Testis (tissue), 3 donors: Measurements from ENCODE around the gene BEND7. TPM values are rescaled to one million over a fixed set of nuclear protein-coding genes. Genes with fewer than 3 reads are reported as not detected.

Experiments used
- DNase-seq: peaks from one replicate; pipeline ENCODE4 v3.0.0-alpha.2; 2019
- H3K27ac ChIP-seq, 2 donors: fragments of 200-600 bp; sonication (generic); one replicate each; pipeline ENCODE4 v1.5.1; 2019
- H3K27me3 ChIP-seq: fragments of 200-600 bp; sonication (generic); one replicate; pipeline ENCODE4 v1.5.1; 2019
- H3K36me3 ChIP-seq: fragments of 200-600 bp; sonication (generic); one replicate; pipeline ENCODE4 v1.5.1; 2017; ENCODE audit warnings: low read depth; ENCODE audit errors: missing control alignments
- H3K4me1 ChIP-seq: fragments of 200-600 bp; sonication (generic); one replicate; pipeline ENCODE4 v1.5.1; 2019
- H3K4me3 ChIP-seq, 2 donors: fragments of 200-600 bp; sonication (generic); one replicate each; pipeline ENCODE4 v1.5.1; 2017 to 2019
- H3K9me3 ChIP-seq: fragments of 200-600 bp; sonication (generic); one replicate; pipeline ENCODE4 v1.5.1; 2017
- POLR2A ChIP-seq: fragments of 450-650 bp; IDR thresholded peaks from one replicate; pipeline ENCODE4 v1.6.1; 2017; ENCODE audit warnings: antibody characterized with exemption, mild to moderate bottlenecking, moderate library complexity
- WGBS, 2 donors: methylation state at CpG; one replicate each; pipeline ENCODE4 v1.1.5; 2018; 5-methylcytosine and 5-hydroxymethylcytosine counted together
- intact Hi-C: fragments of 100-400 bp; cut with DNase I; formaldehyde crosslinking; loops from one replicate; pipeline ENCODE4 v1.15.1; 2023; ENCODE audit warnings: low total_unique reads
- polyA plus RNA-seq: library from polyadenylated mRNA; stranded (reverse); fragments of 350-450 nt; fragmentation: Illumina TruSeq; extraction: RNeasy Lipid Tissue Mini Kit (QIAGEN cat#74804); gene quantifications from one replicate; pipeline ENCODE4 v1.2.3, GENCODE V29; 2014; ENCODE audit warnings: low read depth, low replicate concordance; ENCODE audit not compliant: insufficient read depth
- total RNA-seq, 2 donors: library from RNA; depleted of rRNA; stranded (reverse); fragments of >200 nt; gene quantifications; one replicate each; pipeline ENCODE4 v1.2.3, GENCODE V29; 2016
- TF ChIP-seq, protein P1 (sequence below), 3 experiments: fragments of 450-650 bp in 2 of 3; fragments of 200-600 bp in 1 of 3; sonication (generic) in 1 of 3; IDR thresholded peaks; one replicate each; pipeline ENCODE4 v1.5.1; 2016 to 2019; ENCODE audit warnings: antibody characterized with exemption in 3 of 3, mild to moderate bottlenecking in 2 of 3, moderate library complexity in 1 of 3

Gene BEND7
- total and polyA plus RNA-seq, 3 donors from 2014 or later, result 31.2 to 57.2 (median 55.2) TPM

DNA sequence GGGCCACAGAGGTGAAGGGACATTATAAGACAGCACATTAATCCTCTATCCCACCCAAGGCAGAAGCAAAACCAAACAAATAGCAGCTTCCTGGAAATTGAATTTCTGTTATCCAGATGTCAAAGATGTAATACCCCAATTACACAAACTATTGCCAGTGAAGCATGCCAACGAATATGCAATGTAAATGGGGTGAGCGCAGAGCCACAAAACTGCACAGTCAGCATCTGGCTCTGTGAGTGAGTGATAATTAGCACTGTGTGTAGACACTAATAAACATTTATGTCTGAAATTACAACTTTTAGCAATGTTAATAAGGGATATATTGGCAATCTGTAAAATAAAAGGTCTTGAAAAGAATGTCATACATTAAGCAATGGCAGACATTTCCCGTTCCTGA, 3.2 kb downstream of the BEND7 start:
- Histone ChIP-seq H3K36me3 (no peaks in the 10 kb centered on the region), H3K9me3 (no peaks in the 10 kb centered on the region), H3K27me3 (no peaks in the 10 kb centered on the region), H3K27ac (no peak overlapping the region), H3K4me3 (no peak overlapping the region), H3K4me1 (peaks cover 2% of the 10 kb centered on the region)
- WGBS, 2 donors, result 92 to 94% methylated on average over 3 of the region's 3 CpGs
- intact Hi-C loops, result no loop called here
- no peak for DNase-seq
- no peak for TF ChIP-seq POLR2A
- TF ChIP-seq, protein P1, sequence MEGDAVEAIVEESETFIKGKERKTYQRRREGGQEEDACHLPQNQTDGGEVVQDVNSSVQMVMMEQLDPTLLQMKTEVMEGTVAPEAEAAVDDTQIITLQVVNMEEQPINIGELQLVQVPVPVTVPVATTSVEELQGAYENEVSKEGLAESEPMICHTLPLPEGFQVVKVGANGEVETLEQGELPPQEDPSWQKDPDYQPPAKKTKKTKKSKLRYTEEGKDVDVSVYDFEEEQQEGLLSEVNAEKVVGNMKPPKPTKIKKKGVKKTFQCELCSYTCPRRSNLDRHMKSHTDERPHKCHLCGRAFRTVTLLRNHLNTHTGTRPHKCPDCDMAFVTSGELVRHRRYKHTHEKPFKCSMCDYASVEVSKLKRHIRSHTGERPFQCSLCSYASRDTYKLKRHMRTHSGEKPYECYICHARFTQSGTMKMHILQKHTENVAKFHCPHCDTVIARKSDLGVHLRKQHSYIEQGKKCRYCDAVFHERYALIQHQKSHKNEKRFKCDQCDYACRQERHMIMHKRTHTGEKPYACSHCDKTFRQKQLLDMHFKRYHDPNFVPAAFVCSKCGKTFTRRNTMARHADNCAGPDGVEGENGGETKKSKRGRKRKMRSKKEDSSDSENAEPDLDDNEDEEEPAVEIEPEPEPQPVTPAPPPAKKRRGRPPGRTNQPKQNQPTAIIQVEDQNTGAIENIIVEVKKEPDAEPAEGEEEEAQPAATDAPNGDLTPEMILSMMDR (IDR thresholded peaks at IDR 0.05), result no peak

DNA sequence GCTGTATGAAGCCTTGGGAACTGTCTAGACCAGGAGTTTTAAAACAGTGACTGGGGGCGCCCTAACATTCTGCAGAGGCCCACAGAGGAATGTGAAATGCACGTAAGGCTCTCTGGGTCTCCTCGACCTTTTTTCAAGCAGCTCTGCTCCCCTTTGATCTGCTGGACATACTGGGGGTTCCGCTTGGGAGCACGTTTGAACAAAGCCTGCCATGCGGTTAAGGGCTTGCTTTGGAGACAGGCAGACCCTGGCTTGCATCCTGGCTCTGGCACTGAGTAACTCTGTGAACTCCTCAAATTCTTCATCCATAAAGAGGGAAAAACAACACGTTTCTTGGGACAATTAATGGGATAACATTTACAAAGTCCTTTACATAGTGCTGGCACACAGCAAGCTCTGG, 7.8 kb downstream of the BEND7 start:
- H3K9me3 ChIP-seq, result no peaks in the 10 kb centered on the region
- intact Hi-C loops, result no loop called here
- no peaks in the 10 kb centered on the region for H3K27me3 ChIP-seq
- no peaks in the 10 kb centered on the region for H3K36me3 ChIP-seq
- no peak overlapping the region for H3K4me3 ChIP-seq
- no peak for DNase-seq
- no peak overlapping the region for H3K27ac ChIP-seq
- TF ChIP-seq, protein P1 (IDR thresholded peaks at IDR 0.05), result no peak
- TF ChIP-seq POLR2A, result no peak
- no peaks in the 10 kb centered on the region for H3K4me1 ChIP-seq
- WGBS, 2 donors, result 76 to 80% methylated on average over 7 of the region's 7 CpGs

- no peak for DNase-seq
- Histone ChIP-seq H3K4me3 (no peak overlapping the region), H3K4me1 (no peaks in the 10 kb centered on the region), H3K27ac (no peak overlapping the region), H3K9me3 (no peaks in the 10 kb centered on the region), H3K27me3 (no peaks in the 10 kb centered on the region), H3K36me3 (no peaks in the 10 kb centered on the region)
- 91 to 92% methylated on average over 4 to 8 of the region's 8 CpGs for WGBS, 2 donors
- TF ChIP-seq POLR2A, result no peak
- TF ChIP-seq, protein P1 (IDR thresholded peaks at IDR 0.05), result no peak
- intact Hi-C loops, result no loop called here
Measured at GRCh38 chr10:13520194-13520593, 8.6 kb downstream of the BEND7 start.

- DNase-seq, result no peak
- WGBS, 2 donors, result 69 to 75% methylated on average over 8 of the region's 8 CpGs
- intact Hi-C loops, result no loop called here
- Histone ChIP-seq H3K27ac (no peak overlapping the region), H3K9me3 (no peaks in the 10 kb centered on the region), H3K4me3 (no peak overlapping the region), H3K27me3 (no peaks in the 10 kb centered on the region), H3K36me3 (no peaks in the 10 kb centered on the region), H3K4me1 (no peaks in the 10 kb centered on the region)
- TF ChIP-seq, protein P1 (IDR thresholded peaks at IDR 0.05), result no peak
- TF ChIP-seq POLR2A, result no peak
Measured at GRCh38 chr10:13518076-13518692, 10.6 kb downstream of the BEND7 start.

DNA sequence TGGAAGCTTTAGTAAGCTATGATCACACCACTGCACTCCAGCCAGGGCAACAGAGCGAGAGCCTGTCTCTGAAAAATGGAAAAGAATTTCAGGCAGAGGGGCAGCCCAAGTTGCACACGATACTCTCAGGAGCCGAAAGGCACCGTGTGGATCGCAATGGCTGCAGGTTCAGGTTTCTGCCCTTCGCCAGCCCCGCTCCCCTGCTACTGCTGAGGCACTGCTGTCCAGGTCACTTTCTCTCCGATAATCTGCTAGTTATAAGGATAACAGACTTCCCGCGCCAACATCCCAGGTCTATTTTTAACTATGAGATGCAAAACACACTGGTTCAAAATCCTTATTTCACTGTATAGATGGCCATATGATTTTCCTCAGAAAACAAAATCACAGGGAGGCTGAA, 11.1 kb downstream of the BEND7 start:
- no peaks in the 10 kb centered on the region for H3K36me3 ChIP-seq
- 77 to 92% methylated on average over 10 of the region's 10 CpGs for WGBS, 2 donors
- TF ChIP-seq, protein P1 (IDR thresholded peaks at IDR 0.05), result no peak
- TF ChIP-seq POLR2A, result no peak
- intact Hi-C loops, result no loop called here
- no peaks in the 10 kb centered on the region for H3K9me3 ChIP-seq
- no peak overlapping the region for H3K27ac ChIP-seq
- H3K27me3 ChIP-seq, result no peaks in the 10 kb centered on the region
- no peaks in the 10 kb centered on the region for H3K4me1 ChIP-seq
- no peak overlapping the region for H3K4me3 ChIP-seq
- DNase-seq, result no peak
